HPDE6-E6E7 (cell line): Measurements from ENCODE around the gene TMEM62.

Experiments used
- DNase-seq: peaks from one replicate; pipeline ENCODE4 v3.0.0; 2011; ENCODE audit warnings: missing footprints; ENCODE audit errors: extremely low spot score

Gene TMEM62

DNA sequence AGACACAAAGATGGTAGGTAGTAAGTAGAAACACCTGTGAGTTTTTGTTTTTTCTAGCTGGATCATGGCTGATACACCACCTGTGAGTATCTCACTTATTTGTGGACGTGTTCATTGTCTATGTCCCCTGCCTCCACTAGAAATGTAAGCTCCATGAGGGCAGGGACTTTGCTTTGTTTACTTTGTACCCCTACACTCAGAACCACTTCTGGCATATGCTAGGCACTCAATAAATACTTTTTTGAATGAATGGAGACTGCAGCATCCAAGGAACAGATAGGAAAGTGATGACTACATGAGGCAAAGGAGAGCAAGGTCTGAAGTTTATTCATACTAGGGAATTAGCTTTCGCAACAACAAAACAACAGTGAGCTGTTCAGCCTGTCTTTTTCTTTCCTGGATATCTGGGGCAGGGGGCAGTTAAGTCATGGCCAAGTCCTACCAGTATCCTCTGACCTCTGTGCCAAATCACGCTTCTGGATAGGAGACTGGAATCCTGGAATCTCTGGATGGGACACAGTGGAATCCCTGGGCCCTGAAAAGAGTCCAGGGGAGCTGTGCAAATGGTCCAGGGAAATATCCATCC is 99.0 kb downstream of the TMEM62 start:
- DNase-seq, result no peak
